Loucy (cell line): ENCODE results near the gene SLC16A5.

Experiments
- CTCF ChIP-seq: fragments of 200-600 bp; sonication (generic); conservative IDR thresholded peaks from 2 replicates; pipeline ENCODE4 v1.5.1; 2014; ENCODE audit warnings: mild to moderate bottlenecking, antibody characterized with exemption, low read length
- EZH2phosphoT487 ChIP-seq: fragments of 200-600 bp; IDR thresholded peaks from 2 replicates; pipeline ENCODE4 v1.6.1; 2018; ENCODE audit warnings: antibody characterized with exemption, mild to moderate bottlenecking, moderate library complexity, borderline replicate concordance

DNA sequence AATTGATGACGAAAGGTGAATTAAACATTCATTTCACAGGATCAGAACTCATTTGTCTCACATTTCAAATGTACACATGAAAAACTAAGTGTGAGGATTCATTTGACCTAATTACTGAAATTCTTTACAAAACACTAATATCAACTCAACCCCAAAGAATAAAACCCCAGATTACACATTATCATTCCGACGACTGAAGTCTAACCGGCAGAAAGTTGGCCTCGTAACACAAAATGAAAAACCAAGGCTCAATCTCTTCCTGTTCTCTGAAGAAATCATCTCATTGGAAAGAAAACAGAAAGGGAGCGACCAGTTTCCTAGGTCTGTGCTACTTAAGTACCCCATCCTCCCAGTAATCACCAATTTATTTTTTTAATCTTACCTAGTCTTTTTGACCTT lies 64.8 kb downstream of the SLC16A5 start:
- TF ChIP-seq CTCF: no peak
- no peak for TF ChIP-seq EZH2phosphoT487
